Hematopoietic multipotent progenitor cell treated with erythropoietin and hydrocortisone succinate and interleukin-3 and kit ligand, for 15 days (in vitro differentiated cells): ENCODE results near the gene WRAP53.

Experiments used
- DNase-seq: peaks from one replicate; pipeline ENCODE4 v3.0.0-alpha.2; 2015; ENCODE audit warnings: low spot score

Gene WRAP53

GRCh38 chr17:7709031-7709430 lies 20.8 kb downstream of the WRAP53 start:
- no peak for DNase-seq

- DNase-seq = no peak
Measured at GRCh38 chr17:7710301-7710700, 22.0 kb downstream of the WRAP53 start.

- no peak for DNase-seq
Measured at GRCh38 chr17:7711051-7711755, 22.9 kb downstream of the WRAP53 start.

GRCh38 chr17:7712111-7712771 lies 24.0 kb downstream of the WRAP53 start:
- no peak for DNase-seq

- DNase-seq = no peak
Measured at GRCh38 chr17:7713782-7714181, 25.5 kb downstream of the WRAP53 start.

- DNase-seq = no peak
Measured at GRCh38 chr17:7714721-7715594, 26.7 kb downstream of the WRAP53 start.

GRCh38 chr17:7715936-7716886 lies 27.9 kb downstream of the WRAP53 start:
- DNase-seq = no peak

GRCh38 chr17:7716901-7717755 lies 28.9 kb downstream of the WRAP53 start, which contains the start of gene DNAH2:
TSS of gene DNAH2 (plus strand) at chr17:7717744. CDS start at chr17:7719735, 1,991 bp downstream.
- no peak for DNase-seq

GRCh38 chr17:7717756-7718350 lies 29.6 kb downstream of the WRAP53 start:
- no peak for DNase-seq

- DNase-seq = no peak
Measured at GRCh38 chr17:7719661-7720060, 31.4 kb downstream of the WRAP53 start.

- DNase-seq = no peak
Measured at GRCh38 chr17:7720125-7720524, 31.8 kb downstream of the WRAP53 start.

GRCh38 chr17:7721612-7722011 lies 33.3 kb downstream of the WRAP53 start:
- DNase-seq = no peak

GRCh38 chr17:7727886-7728285 lies 39.6 kb downstream of the WRAP53 start:
- DNase-seq = no peak

- no peak for DNase-seq
Measured at GRCh38 chr17:7729816-7730215, 41.5 kb downstream of the WRAP53 start.

- DNase-seq = no peak
Measured at GRCh38 chr17:7732981-7733539, 44.8 kb downstream of the WRAP53 start.

GRCh38 chr17:7737601-7738000 lies 49.3 kb downstream of the WRAP53 start:
- DNase-seq = no peak

GRCh38 chr17:7739746-7740145 lies 51.5 kb downstream of the WRAP53 start:
- no peak for DNase-seq

- no peak for DNase-seq
Measured at GRCh38 chr17:7740481-7741001, 52.3 kb downstream of the WRAP53 start.

GRCh38 chr17:7742729-7743128 lies 54.5 kb downstream of the WRAP53 start:
- DNase-seq = no peak

GRCh38 chr17:7744416-7744815 lies 56.1 kb downstream of the WRAP53 start:
- DNase-seq = no peak
